K562 (cell line): ENCODE measurements around the gene CASTOR1. TPM values are rescaled to one million over a fixed set of nuclear protein-coding genes. Genes with fewer than 3 reads are reported as not detected.

ENCODE experiments used
- C11orf30 ChIP-seq: fragments of 450-650 bp; IDR thresholded peaks from 2 replicates; pipeline ENCODE4 v1.6.1; 2016; ENCODE audit warnings: low read depth, mild to moderate bottlenecking
- COPS2 ChIP-seq: fragments of 450-650 bp; conservative IDR thresholded peaks from 2 replicates; pipeline ENCODE4 v1.6.1; 2016; ENCODE audit warnings: mild to moderate bottlenecking, moderate library complexity
- MAFK ChIP-seq: IDR thresholded peaks from 2 replicates; pipeline ENCODE4 v1.6.1; 2011; ENCODE audit warnings: low read length, improper control_type of control experiment
- RBM39 ChIP-seq: fragments of 200-400 bp; formaldehyde crosslinking; optimal IDR thresholded peaks from 2 replicates; pipeline ENCODE3; 2018; ENCODE audit warnings: low read depth, low read length
- SREBF1 ChIP-seq: fragments of 150-350 bp; IDR thresholded peaks from 2 replicates; pipeline ENCODE4 v1.6.1; 2014; ENCODE audit warnings: antibody characterized with exemption, low read depth, low read length, borderline replicate concordance
- XRCC4 ChIP-seq: IDR thresholded peaks from one replicate; pipeline ENCODE4 v1.6.1; 2011; ENCODE audit not compliant: insufficient read depth, insufficient read length; ENCODE audit errors: extremely low read depth
- ZNF263 ChIP-seq: sonication (generic); formaldehyde crosslinking; IDR thresholded peaks from 2 replicates; pipeline ENCODE4 v1.8.0; 2022; ENCODE audit warnings: mild to moderate bottlenecking, missing genetic modification reagents, borderline replicate concordance
- ZNF583 ChIP-seq: fragments of 250-450 bp; sonication (Bioruptor Pico); IDR thresholded peaks from 2 replicates; pipeline ENCODE4 v1.4.0; 2020
- polyA plus RNA-seq, 8 experiments: library from polyadenylated mRNA; depleted of rRNA in 4 of 8; stranded (reverse) in 5 of 8; unstranded in 3 of 8; fragments of >200 nt; fragmentation: Nextera tagmentation in 2 of 8; fragmentation: Illumina TruSeq in 1 of 8; extraction: Ambion mirVana in 2 of 8; extraction: Trizol in 1 of 8; gene quantifications; 2 replicates each; pipeline versions ENCODE4 v1.2.1 to v1.2.3, GENCODE V29; 2011 to 2014; ENCODE audit warnings: inconsistent platforms in 1 of 8, missing spikeins in 1 of 8
- total RNA-seq, 7 experiments: library from RNA; depleted of rRNA in 6 of 7; stranded (reverse); fragments of >200 nt in 6 of 7; fragmentation: Illumina TruSeq in 2 of 7; extraction: Trizol in 2 of 7; gene quantifications; 2 replicates each; pipeline versions ENCODE4 v1.2.1 to v1.2.3, GENCODE V29; 2011 to 2021; ENCODE audit warnings: low replicate concordance in 1 of 7
- TF ChIP-seq, protein P1 (sequence below), 3 experiments: fragments of 200-800 bp in 1 of 3; sonication (Bioruptor generic) in 1 of 3; sonication (generic) in 1 of 3; formaldehyde crosslinking in 1 of 3; IDR thresholded peaks; 2 replicates each; pipeline versions ENCODE4 v1.6.1 to v1.8.0; 2016 to 2022; ENCODE audit warnings: mild to moderate bottlenecking in 2 of 3, missing compliant biosample characterization in 2 of 3, missing genetic modification characterization in 2 of 3, missing genetic modification reagents in 1 of 3
- TF ChIP-seq, protein P2 (sequence below): conservative IDR thresholded peaks from 2 replicates; pipeline ENCODE4 v1.6.1; 2011; ENCODE audit warnings: low read depth, mild to moderate bottlenecking, low read length; ENCODE audit not compliant: control insufficient read depth
- TF ChIP-seq, protein P3 (sequence below): fragments of 450-650 bp; IDR thresholded peaks from 2 replicates; pipeline ENCODE4 v1.6.1; 2016; ENCODE audit warnings: borderline replicate concordance

CASTOR1 gene
- total and polyA plus RNA-seq, 9 of the 15 experiments (the other 6 are each of a cell fraction or from before 2014, with no cell fraction given), result 0.35 to 2.6 (median 1.1) TPM

DNA sequence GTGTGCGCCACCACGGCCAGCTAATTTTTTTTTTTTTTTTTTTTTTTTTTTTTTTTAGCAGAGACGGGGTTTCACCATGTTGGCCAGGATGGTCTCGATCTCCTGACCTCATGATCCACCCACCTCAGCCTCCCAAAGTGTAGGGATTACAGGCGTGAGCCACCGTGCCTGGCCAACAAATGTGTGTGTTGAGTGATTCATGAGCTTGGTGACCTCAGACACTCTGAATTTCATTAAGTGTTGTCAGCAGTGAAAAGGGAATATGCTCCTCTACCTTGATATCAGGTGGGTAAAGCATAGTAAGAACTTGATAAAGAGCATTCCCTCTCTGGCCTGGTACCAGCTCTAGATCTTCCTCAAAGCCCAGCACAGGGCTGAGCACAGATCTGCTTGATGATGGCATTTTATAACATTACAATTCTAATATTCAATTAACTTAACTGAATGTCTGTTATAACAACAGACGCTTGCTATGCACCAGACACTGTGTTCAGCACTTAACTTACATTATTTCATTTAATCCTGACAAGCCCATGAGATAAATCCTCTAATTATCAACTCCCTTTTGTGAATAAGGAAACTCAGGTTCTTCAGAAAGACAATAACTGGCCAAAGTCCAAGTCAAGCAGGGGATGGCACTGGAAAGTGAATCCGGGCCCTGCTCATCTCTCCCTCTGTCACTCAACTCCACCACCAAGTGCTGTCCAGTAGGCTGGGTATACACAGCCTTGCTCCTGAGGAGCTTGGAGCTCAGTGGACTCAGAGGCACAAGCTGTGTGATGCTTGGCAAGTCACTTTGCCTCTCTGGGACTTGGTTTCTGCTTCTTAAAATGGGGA lies 24.4 kb upstream of the CASTOR1 start (continued):
- TF ChIP-seq, protein P1, sequence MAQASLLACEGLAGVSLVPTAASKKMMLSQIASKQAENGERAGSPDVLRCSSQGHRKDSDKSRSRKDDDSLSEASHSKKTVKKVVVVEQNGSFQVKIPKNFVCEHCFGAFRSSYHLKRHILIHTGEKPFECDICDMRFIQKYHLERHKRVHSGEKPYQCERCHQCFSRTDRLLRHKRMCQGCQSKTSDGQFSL (CRISPR knock-in tag; IDR thresholded peaks at IDR 0.05), result no peak
- TF ChIP-seq, protein P1 (tag; IDR thresholded peaks at IDR 0.05), result no peak
- no peak for TF ChIP-seq C11orf30
- no peak for TF ChIP-seq ZNF263
- TF ChIP-seq COPS2, result no peak
- no peak for TF ChIP-seq MAFK
- TF ChIP-seq SREBF1, result no peak
- TF ChIP-seq RBM39, result no peak
- TF ChIP-seq, protein P2, sequence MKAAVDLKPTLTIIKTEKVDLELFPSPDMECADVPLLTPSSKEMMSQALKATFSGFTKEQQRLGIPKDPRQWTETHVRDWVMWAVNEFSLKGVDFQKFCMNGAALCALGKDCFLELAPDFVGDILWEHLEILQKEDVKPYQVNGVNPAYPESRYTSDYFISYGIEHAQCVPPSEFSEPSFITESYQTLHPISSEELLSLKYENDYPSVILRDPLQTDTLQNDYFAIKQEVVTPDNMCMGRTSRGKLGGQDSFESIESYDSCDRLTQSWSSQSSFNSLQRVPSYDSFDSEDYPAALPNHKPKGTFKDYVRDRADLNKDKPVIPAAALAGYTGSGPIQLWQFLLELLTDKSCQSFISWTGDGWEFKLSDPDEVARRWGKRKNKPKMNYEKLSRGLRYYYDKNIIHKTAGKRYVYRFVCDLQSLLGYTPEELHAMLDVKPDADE, result no peak
- TF ChIP-seq XRCC4, result no peak
- TF ChIP-seq, protein P3, sequence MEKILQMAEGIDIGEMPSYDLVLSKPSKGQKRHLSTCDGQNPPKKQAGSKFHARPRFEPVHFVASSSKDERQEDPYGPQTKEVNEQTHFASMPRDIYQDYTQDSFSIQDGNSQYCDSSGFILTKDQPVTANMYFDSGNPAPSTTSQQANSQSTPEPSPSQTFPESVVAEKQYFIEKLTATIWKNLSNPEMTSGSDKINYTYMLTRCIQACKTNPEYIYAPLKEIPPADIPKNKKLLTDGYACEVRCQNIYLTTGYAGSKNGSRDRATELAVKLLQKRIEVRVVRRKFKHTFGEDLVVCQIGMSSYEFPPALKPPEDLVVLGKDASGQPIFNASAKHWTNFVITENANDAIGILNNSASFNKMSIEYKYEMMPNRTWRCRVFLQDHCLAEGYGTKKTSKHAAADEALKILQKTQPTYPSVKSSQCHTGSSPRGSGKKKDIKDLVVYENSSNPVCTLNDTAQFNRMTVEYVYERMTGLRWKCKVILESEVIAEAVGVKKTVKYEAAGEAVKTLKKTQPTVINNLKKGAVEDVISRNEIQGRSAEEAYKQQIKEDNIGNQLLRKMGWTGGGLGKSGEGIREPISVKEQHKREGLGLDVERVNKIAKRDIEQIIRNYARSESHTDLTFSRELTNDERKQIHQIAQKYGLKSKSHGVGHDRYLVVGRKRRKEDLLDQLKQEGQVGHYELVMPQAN, result no peak
- no peak for TF ChIP-seq ZNF583 (CRISPR knock-in tag)
